ENCODE data around the gene EEFSEC. TPM values are rescaled to one million over a fixed set of nuclear protein-coding genes. Genes with fewer than 3 reads are reported as not detected.

The EEFSEC gene
- total RNA-seq, 1 donor from 2014 or later, result 11.3 TPM

DNA sequence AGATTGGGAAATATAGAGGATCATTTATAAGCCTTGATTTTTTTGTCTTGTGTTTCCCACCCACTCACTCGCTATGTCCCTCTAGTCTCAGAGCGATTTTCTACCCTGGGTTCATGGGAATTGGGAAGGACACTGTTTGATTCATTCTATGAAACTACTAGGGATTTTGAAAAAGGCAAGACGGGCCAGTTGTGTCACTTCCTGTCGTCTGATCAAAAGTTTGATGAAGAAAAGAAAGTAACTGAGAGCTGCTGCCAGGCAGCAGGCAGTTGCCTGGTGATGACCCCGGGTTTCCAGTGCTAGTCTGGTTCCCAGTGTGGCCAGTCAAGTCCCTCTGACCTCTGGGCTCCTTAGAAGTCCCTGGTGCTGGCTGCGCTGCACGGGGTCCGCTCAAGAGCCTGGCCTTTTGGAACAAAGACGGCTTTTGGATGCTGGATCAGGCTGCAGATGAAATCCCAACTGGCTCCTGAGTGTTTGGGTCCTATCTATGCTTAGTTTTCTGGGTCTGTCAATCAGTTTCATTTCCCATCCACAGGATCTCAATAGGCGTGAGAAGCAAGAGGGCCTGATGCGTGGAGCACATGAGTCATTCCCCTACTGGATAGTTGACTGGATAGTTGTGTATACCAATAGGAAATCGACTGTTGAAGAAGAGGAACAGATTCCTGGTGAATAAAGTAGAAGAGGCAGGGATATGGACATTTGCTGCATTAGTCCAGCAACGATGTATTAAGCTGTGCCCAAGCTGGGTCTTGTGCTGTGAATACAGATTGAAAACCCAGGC is 89.7 kb downstream of the EEFSEC start:
- DNase-seq, result no peak

DNA sequence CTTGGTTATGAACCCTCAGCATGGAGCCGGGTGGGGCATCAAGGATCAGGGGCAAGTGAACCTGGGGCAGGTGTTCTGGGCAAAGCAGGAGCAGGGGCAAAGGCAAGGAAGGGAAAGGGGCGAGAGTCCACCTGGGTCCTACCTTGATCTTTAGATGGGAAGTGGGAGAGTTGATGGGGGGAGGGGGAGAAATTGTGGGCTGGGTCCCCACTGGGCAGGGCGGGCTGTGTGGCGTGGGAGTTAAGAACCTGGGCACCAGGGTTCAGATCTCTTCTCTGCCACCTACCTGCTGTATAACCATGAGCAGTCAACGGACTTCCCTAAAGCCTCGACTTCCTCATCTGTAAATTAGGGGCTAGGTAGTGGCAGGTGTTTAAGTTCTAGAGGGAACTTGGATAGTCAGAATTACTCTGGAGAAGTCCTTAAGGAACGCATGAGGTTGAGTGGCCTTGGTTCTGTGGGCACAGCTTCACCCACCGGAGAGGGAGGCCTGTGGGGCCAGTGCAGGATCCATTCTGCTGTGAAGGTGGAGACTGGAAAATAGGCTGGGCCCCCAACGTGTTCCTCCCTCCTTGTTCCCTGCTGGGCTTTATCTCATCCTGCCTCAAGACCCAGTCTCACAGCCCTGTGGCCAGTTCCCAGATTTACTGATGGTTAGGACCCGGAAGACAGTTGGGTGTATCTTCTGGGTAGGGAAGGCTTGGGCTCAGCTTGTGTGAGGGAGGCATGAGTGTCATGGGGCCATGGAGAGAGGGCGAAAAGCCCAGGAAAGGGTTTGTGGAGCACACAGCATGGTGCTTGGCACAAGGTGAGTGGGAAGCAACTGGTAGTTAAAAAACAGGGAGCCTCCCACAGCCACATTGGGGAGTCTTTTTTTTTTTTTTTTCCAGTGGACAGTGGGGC is 90.6 kb downstream of the EEFSEC start:
- no peak for DNase-seq

- no peak for DNase-seq
These were observed 92.2 kb downstream of the EEFSEC start for GRCh38 chr3:128245460-128245859.

- no peak for DNase-seq
These were observed 94.6 kb downstream of the EEFSEC start for GRCh38 chr3:128247666-128248409.

GRCh38 chr3:128252083-128252482 is 98.8 kb downstream of the EEFSEC start:
- no peak for DNase-seq

DNA sequence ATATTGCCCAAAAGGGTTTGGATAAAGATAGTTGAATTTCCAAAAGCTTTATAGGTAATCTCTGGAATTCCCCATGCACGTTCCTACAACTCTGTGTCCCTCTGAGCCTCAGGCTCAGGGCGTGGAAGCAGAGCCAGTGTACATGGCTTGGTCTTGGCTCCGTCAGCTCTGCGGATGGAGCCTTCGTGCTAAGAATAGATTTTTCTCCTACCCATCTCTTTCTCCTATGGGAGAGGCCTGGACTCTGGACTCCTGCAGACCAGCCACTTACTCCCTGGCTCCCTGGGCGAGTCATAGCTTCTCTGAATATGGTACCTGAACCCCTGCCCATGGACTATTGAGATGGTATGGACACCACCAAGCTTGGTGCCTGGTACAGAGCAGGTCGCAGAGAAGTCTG is 99.9 kb downstream of the EEFSEC start:
- DNase-seq, result no peak

- no peak for DNase-seq
These were observed 100.8 kb downstream of the EEFSEC start for GRCh38 chr3:128254066-128254590.

GRCh38 chr3:128254967-128255366 is 101.7 kb downstream of the EEFSEC start:
- no peak for DNase-seq

GRCh38 chr3:128256131-128256530 is 102.8 kb downstream of the EEFSEC start:
- DNase-seq, result no peak

GRCh38 chr3:128257632-128258031 is 104.4 kb downstream of the EEFSEC start:
- no peak for DNase-seq

GRCh38 chr3:128260275-128260674 is 107.0 kb downstream of the EEFSEC start:
- DNase-seq, result no peak

DNA sequence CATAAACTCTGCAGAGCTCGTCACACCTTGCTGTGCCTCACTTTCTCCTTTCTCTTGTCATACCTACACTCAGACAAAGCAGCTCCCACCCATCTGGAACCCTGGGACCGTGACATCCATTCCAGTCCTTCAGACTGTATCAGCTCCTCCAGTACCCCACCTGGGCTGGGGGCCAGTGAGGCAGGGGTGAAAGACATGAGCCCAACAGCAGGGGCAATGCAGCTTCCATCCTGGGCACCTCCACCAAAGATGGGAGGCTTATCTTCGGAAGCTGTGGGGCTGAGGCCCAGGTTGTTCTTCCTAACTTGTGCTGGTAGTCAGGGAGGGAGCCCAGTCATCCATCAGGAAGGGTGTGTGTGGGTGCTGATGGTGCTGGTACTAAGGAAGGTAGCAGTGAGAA is 109.2 kb downstream of the EEFSEC start:
- DNase-seq, result no peak

DNA sequence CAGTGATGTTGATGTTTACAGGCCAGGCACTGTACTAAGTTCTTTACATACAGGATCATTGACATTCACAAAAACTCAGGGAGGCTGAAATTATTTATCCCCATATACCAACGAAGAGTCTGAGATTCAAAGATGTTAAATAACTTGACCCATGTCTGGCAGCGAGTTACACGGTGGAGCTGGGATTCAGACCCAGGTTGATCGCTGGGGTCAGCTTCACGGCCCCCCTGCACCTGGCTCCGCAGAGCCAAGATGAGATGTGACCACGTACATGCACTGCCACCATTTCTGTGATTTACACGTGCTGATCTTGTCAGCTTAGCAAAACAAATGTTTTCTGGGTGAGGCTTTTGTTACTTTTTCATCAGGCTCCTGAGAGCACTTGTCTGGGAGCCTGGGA is 109.8 kb downstream of the EEFSEC start:
- DNase-seq, result no peak

- no peak for DNase-seq
These were observed 110.7 kb downstream of the EEFSEC start for GRCh38 chr3:128263946-128264345.

DNA sequence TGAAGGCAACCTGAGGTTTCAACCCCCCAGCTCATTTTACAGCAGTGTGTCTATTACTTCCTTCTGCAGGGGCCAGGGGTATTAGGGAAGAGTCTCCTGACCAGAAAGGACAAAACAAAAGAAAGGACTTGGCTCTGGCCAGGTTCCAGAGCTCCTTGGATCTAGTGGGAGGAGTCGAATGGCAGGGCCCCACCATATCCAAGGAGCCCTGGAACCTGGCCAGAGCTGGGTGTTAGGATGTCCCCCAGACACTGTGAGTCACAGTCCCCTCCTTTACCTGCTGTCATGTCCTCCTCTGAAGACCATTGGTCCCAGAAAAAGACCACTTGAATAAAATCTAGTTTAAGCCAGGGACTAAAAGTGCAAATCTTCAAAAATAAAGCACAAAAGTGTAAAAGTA is 113.2 kb downstream of the EEFSEC start:
- no peak for DNase-seq

DNA sequence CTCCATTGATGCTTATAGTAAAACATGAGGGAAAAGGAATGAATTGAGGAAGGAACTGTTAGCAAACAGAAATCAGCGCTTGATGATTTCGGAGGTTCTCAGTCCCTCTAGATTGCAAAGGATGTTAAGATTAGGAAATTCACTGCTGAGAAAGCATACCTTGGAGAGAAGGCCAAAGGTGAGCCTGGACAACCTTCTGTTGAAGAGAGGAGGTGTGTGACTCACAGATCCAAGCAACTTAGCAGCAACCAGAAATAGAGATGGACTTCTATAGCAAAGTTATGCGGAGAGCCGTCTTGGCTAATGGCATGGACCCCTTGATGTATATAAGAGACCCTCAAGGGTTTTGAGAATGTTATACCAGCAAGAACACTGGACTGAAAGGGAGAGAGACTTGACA is 114.3 kb downstream of the EEFSEC start:
- no peak for DNase-seq

DNA sequence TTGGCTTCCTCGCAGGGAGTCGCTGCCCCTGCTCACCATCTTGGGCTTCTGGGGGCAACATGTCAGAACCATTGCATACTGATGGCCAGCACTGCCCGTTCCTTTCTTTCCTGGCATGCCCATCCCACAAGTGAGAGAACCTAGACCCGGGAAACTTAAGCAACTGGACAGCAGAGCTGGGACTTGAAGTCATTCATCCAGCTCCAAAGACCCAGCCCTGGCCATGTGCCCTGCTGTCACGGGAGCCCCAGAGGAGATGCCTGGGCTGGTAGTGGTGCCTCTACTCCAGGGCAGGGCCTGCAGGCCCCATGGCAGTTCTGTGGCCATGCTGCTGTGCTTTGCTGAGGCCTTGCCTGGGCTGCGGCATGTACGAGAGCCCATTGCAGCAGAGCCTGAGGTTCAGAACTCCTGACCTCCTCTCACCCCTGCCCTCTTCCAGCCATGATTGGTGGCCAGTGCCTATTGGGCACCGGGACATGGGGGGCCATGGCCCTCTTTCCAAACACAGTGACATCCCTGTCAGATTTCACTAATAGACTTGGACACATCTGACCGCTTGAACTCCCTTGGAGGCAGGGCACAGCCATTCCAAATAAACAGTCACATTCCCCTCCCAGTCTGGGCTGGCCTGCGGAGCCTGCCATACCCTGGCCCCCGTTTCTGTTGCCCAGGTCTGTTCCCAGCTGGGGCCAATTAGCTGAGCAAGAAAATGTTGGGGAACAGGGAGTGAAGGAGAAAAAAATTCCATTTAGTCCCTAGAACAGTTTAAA is 115.9 kb downstream of the EEFSEC start:
- DNase-seq, result no peak

DNA sequence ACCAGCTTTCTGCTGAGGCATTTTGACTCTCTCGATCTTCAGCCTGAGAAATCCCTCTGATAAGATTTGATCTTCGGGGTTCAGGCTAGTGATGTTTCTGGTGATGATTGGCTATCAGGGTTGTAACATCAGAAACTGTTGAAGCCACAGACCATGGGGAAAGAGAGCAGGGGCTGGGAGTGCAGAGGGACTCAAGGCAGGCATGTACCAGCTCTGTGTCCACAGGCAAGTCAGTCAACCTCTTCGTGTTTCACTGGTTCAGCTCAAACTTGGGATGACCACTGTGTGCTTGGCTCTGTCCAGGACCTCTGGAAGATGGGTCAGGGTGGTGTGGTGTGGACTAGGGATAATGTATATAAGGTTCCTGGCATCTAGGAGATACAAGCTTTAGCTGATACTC is 116.5 kb downstream of the EEFSEC start:
- DNase-seq, result no peak

DNA sequence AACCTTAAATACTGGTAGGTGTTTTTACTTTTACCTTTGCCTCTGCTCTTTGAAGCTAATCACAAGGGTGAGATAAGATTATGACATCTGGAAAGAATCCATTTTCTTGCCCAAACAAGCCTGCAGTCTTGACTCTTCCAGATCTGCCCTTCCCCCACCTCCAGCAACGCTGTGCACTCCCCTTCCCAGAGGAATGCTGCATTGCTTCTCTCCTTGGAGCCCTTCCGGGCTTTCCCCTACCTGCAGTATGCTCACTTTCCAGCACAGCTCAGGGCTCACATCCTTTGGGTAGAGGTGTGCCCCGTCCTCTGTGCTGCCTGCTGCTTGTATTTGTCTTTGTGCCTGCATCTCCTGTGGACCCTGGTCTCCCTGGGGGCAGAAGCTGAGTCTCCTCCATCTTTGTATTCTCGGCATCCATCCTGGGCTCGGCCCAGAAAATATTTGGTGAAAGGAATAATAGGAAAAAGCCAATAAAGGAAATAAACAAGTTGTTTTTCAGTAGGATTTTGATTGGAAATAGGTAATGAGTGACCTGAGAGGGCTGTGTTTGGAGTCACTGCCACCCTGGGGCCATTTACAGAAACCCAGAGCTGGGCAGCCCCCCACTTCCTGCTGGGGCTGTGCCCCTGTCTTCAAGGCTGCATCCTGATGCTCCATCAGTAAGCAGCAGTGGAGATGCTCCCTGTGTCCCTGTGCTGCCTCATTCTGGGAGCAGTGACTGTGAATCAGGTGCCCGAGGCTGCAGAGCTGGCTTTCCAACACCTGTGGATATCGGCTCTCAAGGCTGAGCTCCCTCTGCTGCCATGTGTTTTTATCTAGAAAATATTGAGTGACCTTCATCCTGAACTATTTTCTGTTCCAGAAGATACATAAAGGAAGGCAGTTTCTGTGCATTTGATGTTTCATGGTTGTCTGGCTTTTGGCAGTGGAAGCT is 117.5 kb downstream of the EEFSEC start:
- DNase-seq, result no peak

DNA sequence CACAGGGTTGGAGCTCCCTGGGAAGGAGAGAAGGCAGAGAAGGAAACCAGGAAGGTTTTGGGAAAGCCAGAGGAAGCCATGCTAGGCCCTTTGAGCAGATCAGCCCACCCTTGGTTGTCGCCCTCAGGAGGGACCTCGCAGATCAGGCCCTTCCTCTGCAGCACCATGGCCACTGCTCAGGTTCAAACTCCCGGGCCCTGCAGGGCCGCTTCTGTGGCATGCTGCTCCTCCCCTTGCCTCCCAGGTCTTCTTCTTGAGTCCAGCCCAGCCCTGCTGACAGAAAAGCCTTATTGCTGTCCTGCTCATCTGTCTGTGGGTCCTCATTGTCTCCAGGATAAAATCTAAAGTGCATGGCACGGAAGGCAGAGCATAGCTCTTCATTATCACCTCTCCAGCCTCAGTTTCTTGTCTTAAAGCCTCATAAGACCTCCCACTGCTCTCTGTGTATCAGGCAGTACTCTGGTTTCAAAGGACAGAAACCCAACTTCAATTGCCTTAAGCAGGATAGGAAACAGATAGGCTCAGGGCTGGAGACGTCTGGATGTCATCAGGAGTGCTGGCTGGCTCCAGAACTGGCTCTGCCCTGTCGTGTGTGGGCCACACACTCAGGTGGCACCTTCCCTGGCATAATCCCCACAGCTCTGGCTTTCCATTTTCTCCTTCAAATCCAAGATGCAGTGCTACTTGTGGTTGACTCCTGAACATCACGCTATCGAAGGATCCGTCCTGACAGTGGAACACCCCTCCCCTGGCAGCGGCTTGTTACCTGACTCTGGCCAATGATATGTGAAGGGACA is 118.5 kb downstream of the EEFSEC start:
- no peak for DNase-seq

Data from tongue (tissue), 2 donors.